K562 (cell line): ENCODE data around the gene CAMK2B. TPM values are rescaled to one million over a fixed set of nuclear protein-coding genes. Genes with fewer than 3 reads are reported as not detected.

Experiments
- ATAC-seq: fragments of 200-7000 bp; cut with Tn5 transposase; 3 replicates; pipeline ENCODE4 v1.9.1; 2020; ENCODE audit warnings: moderate library complexity
- BruUV-seq: library from RNA; stranded (reverse); fragments of 400-500 nt; replicated peaks from 2 replicates; lab custom pipeline; 2021; lab: Mats Ljungman, UMichigan
- CTCF ChIA-PET: fragments of 300-600 bp; formaldehyde crosslinking; extraction: SDS; loops from one replicate; lab custom pipeline; 2021; ENCODE audit warnings: low intra/inter-chr PET ratio; lab: Yijun Ruan, JAX
- POLR2A ChIA-PET: fragments of 300-600, 350-650 bp; sonication (Branson Sonifier 250); formaldehyde crosslinking; extraction: SDS; loops from one replicate; lab custom pipeline; 2021; ENCODE audit warnings: antibody characterized with exemption, inconsistent platforms; lab: Yijun Ruan, JAX
- DNase-seq, 4 experiments: peaks; one replicate each; pipeline versions ENCODE4 v3.0.0 to v3.0.0-alpha.2; 2011 to 2018; ENCODE audit warnings: low spot score in 3 of 4, mixed read lengths in 3 of 4; ENCODE audit errors: extremely low read depth in 1 of 4
- FAIRE-seq: peaks from 2 replicates; lab custom pipeline; 2011; peaks lifted over from hg19 to GRCh38; lab: Jason Lieb, UNC
- H2AFZ ChIP-seq: 2 replicates; pipeline ENCODE4 v1.6.0; 2011; ENCODE audit warnings: low read depth, low read length, control low read depth, inconsistent platforms
- H3K27ac ChIP-seq: fragments of 200-600 bp; 3 replicates; pipeline ENCODE4 v1.8.0; 2011; ENCODE audit warnings: low read depth, mild to moderate bottlenecking, control low read depth, inconsistent platforms, low read length, moderate library complexity, mixed read lengths; ENCODE audit errors: extremely low read depth
- H3K27me3 ChIP-seq, 2 experiments: fragments of 300-600 bp in 1 of 2; 2 replicates in 1 of 2; 3 replicates in 1 of 2; pipeline versions ENCODE4 v1.6.0 to v1.8.0; 2011; ENCODE audit warnings: inconsistent platforms in 2 of 2, low read length in 2 of 2, mild to moderate bottlenecking in 1 of 2, mixed read lengths in 1 of 2, moderate library complexity in 1 of 2; ENCODE audit not compliant: control insufficient read depth in 2 of 2, insufficient read depth in 2 of 2
- H3K36me3 ChIP-seq: fragments of 300-600 bp; 3 replicates; pipeline ENCODE4 v1.8.0; 2011; ENCODE audit warnings: mild to moderate bottlenecking, low read length, inconsistent platforms; ENCODE audit not compliant: control insufficient read depth, insufficient read depth
- H3K4me1 ChIP-seq, 2 experiments: fragments of 200-600 bp in 1 of 2; replicated peaks in 1 of 2; 2 replicates in 1 of 2; 3 replicates in 1 of 2; pipeline versions ENCODE4 v1.5.1 to v1.8.0; 2011; ENCODE audit warnings: inconsistent platforms in 2 of 2, low read length in 2 of 2, mild to moderate bottlenecking in 1 of 2, mixed read lengths in 1 of 2, moderate library complexity in 1 of 2; ENCODE audit not compliant: control insufficient read depth in 2 of 2, insufficient read depth in 2 of 2
- H3K4me2 ChIP-seq: 2 replicates; pipeline ENCODE4 v1.6.1; 2011; ENCODE audit warnings: low read length, control low read depth, inconsistent platforms, mixed read lengths; ENCODE audit not compliant: insufficient read depth
- H3K4me3 ChIP-seq: fragments of 200-600 bp; sonication (generic), shearing (Covaris generic); 2 replicates; pipeline ENCODE4 v1.5.1; 2016; ENCODE audit warnings: control low read depth, inconsistent platforms
- H3K79me2 ChIP-seq: fragments of 200-600 bp; 3 replicates; pipeline ENCODE4 v1.8.0; 2011; ENCODE audit warnings: low read length, inconsistent platforms; ENCODE audit not compliant: control insufficient read depth, insufficient read depth
- H3K9ac ChIP-seq, 2 experiments: 2 replicates each; pipeline versions ENCODE4 v1.6.0 to v1.6.1; 2011; ENCODE audit warnings: low read depth in 2 of 2, low read length in 2 of 2, control low read depth in 1 of 2, inconsistent platforms in 1 of 2, mild to moderate bottlenecking in 1 of 2, mixed read lengths in 1 of 2; ENCODE audit not compliant: insufficient read depth in 1 of 2
- H3K9me1 ChIP-seq: one replicate; pipeline ENCODE4 v1.6.0; 2011; ENCODE audit warnings: inconsistent platforms, mild to moderate bottlenecking, low read length, moderate library complexity; ENCODE audit not compliant: control insufficient read depth, insufficient read depth
- H3K9me3 ChIP-seq: replicated peaks from 2 replicates; pipeline ENCODE4 v1.5.1; 2011; ENCODE audit warnings: low read depth, low read length, inconsistent platforms; ENCODE audit not compliant: control insufficient read depth, insufficient read depth
- H4K20me1 ChIP-seq: replicated peaks from 2 replicates; pipeline ENCODE4 v1.6.1; 2011; ENCODE audit warnings: low read length, inconsistent platforms, mixed read lengths; ENCODE audit not compliant: control insufficient read depth, insufficient read depth
- ASH1L ChIP-seq: fragments of 450-650 bp; IDR thresholded peaks from 2 replicates; pipeline ENCODE4 v1.6.1; 2018; ENCODE audit warnings: borderline replicate concordance, mild to moderate bottlenecking, low read depth; ENCODE audit not compliant: partially characterized antibody
- C11orf30 ChIP-seq: fragments of 450-650 bp; IDR thresholded peaks from 2 replicates; pipeline ENCODE4 v1.6.1; 2016; ENCODE audit warnings: low read depth, mild to moderate bottlenecking
- IRF1 ChIP-seq: sonication (generic); formaldehyde crosslinking; IDR thresholded peaks from 2 replicates; pipeline ENCODE4 v1.8.0; 2022; ENCODE audit warnings: missing genetic modification reagents, mild to moderate bottlenecking, borderline replicate concordance
- LEF1 ChIP-seq: fragments of 450-650 bp; IDR thresholded peaks from 2 replicates; pipeline ENCODE4 v1.6.1; 2016; ENCODE audit warnings: mild to moderate bottlenecking
- MAFF ChIP-seq: IDR thresholded peaks from 2 replicates; pipeline ENCODE4 v1.6.1; 2012; ENCODE audit warnings: low read length, improper control_type of control experiment
- MAFG ChIP-seq: fragments of 450-650 bp; conservative IDR thresholded peaks from 2 replicates; pipeline ENCODE4 v1.6.1; 2016; ENCODE audit warnings: missing genetic modification characterization, missing compliant biosample characterization
- MAFK ChIP-seq: IDR thresholded peaks from 2 replicates; pipeline ENCODE4 v1.6.1; 2011; ENCODE audit warnings: low read length, improper control_type of control experiment
- NR2C1 ChIP-seq, 2 experiments: fragments of 450-650 bp; IDR thresholded peaks; 2 replicates each; pipeline ENCODE4 v1.6.1; 2017; ENCODE audit warnings: mild to moderate bottlenecking in 2 of 2, antibody characterized with exemption in 1 of 2, inconsistent platforms in 1 of 2, missing compliant biosample characterization in 1 of 2, missing genetic modification characterization in 1 of 2
- TAF7 ChIP-seq: fragments of 450-650 bp; IDR thresholded peaks from 2 replicates; pipeline ENCODE4 v1.6.1; 2016; ENCODE audit warnings: missing genetic modification characterization, missing compliant biosample characterization
- ZNF121 ChIP-seq: sonication (generic); formaldehyde crosslinking; conservative IDR thresholded peaks from 2 replicates; pipeline ENCODE4 v1.8.0; 2022; ENCODE audit warnings: missing genetic modification reagents
- ZNF174 ChIP-seq: fragments of 250-450 bp; sonication (Bioruptor Pico); IDR thresholded peaks from 2 replicates; pipeline ENCODE4 v1.4.0; 2020; ENCODE audit warnings: mild to moderate bottlenecking
- ZNF316 ChIP-seq: fragments of 450-650 bp; IDR thresholded peaks from 2 replicates; pipeline ENCODE4 v1.6.1; 2016
- ZNF695 ChIP-seq: fragments of 450-650 bp; formaldehyde crosslinking; IDR thresholded peaks from 2 replicates; pipeline ENCODE4 v1.4.0; 2020; ENCODE audit warnings: mild to moderate bottlenecking, moderate library complexity
- WGBS: fragments of 100-300 bp; shearing (Covaris generic); methylation state at CpG from one replicate; pipeline ENCODE4 v1.1.6; 2016; ENCODE audit warnings: low coverage, mixed read lengths; ENCODE audit not compliant: insufficient coverage; ENCODE audit errors: missing lambda C conversion rate; 5-methylcytosine and 5-hydroxymethylcytosine counted together
- in situ Hi-C: fragments of 300-500 bp; cut with MboI; formaldehyde crosslinking; loops from 4 replicates; pipeline ENCODE4 v1.15.0; 2018; ENCODE audit warnings: inconsistent platforms, mixed read lengths
- intact Hi-C: fragments of 100-400 bp; cut with micrococcal nuclease; formaldehyde crosslinking; loops from 2 replicates; pipeline ENCODE4 v1.14.2; 2022
- polyA plus RNA-seq, 8 experiments: library from polyadenylated mRNA; depleted of rRNA in 4 of 8; stranded (reverse) in 5 of 8; unstranded in 3 of 8; fragments of >200 nt; fragmentation: Nextera tagmentation in 2 of 8; fragmentation: Illumina TruSeq in 1 of 8; extraction: Ambion mirVana in 2 of 8; extraction: Trizol in 1 of 8; gene quantifications; 2 replicates each; pipeline versions ENCODE4 v1.2.1 to v1.2.3, GENCODE V29; 2011 to 2014; ENCODE audit warnings: inconsistent platforms in 1 of 8, missing spikeins in 1 of 8
- total RNA-seq, 7 experiments: library from RNA; depleted of rRNA in 6 of 7; stranded (reverse); fragments of >200 nt in 6 of 7; fragmentation: Illumina TruSeq in 2 of 7; extraction: Trizol in 2 of 7; gene quantifications; 2 replicates each; pipeline versions ENCODE4 v1.2.1 to v1.2.3, GENCODE V29; 2011 to 2021; ENCODE audit warnings: low replicate concordance in 1 of 7

Gene CAMK2B
- total and polyA plus RNA-seq, 9 of the 15 experiments (the other 6 are each of a cell fraction or from before 2014, with no cell fraction given): 0.04 to 0.09 (median 0.05) TPM; not detected in 4

GRCh38 chr7:44212018-44212417 lies 113.4 kb downstream of the CAMK2B start (continued):
- TF ChIP-seq NR2C1 (IDR thresholded peaks at IDR 0.05): no peak
- no peak for TF ChIP-seq NR2C1 (tag; IDR thresholded peaks at IDR 0.05)
- no peak for TF ChIP-seq ZNF174 (CRISPR knock-in tag)
- no peak for TF ChIP-seq ASH1L
- TF ChIP-seq TAF7: no peak
- TF ChIP-seq IRF1 (CRISPR knock-in tag): no peak
- no peak for TF ChIP-seq LEF1
- TF ChIP-seq ZNF695 (CRISPR knock-in tag): no peak

- Histone ChIP-seq H3K4me2 (no peak overlapping the region), H3K4me1 (peaks cover 13 to 23% of the 10 kb centered on the region in 2 experiments; a peak in 4 of 5 replicates), H3K79me2 (no peaks in the 10 kb centered on the region), H2AFZ (no peak overlapping the region), H4K20me1 (peaks cover 15% of the 10 kb centered on the region), H3K9me1 (peaks cover 9% of the 10 kb centered on the region), H3K36me3 (peaks cover 68% of the 10 kb centered on the region; the same call in 2 of the 3 replicates), H3K9me3 (no peaks in the 10 kb centered on the region), H3K27me3 (no peaks in the 10 kb centered on the region), H3K27ac (no peak overlapping the region), H3K9ac (no peak overlapping the region), H3K4me3 (no peak overlapping the region)
- CTCF ChIA-PET: no interaction called here
- POLR2A ChIA-PET: interaction anchor here (0.8 kb wide), 1 partner anchor 11 kb away, joined by 3 read pairs; the partner anchor contains the start of gene YKT6
- in situ Hi-C loops: no loop called here
- ATAC-seq (no peak), DNase-seq (no peak), FAIRE-seq (no peak)
- 89% methylated on average over 6 of the region's 10 CpGs for WGBS
- intact Hi-C loops: no loop called here
- no peak for TF ChIP-seq ZNF121 (CRISPR knock-in tag)
- TF ChIP-seq MAFG (tag): peak; percentile 62
- peak; percentile 21; the same call in 1 of the 2 replicates for TF ChIP-seq MAFF
- peak; percentile 67 for TF ChIP-seq C11orf30
- TF ChIP-seq ZNF316: peak; percentile 81
- TF ChIP-seq MAFK: peak; percentile 30; the same call in 1 of the 2 replicates
- BruUV-seq: no TSS peak
Observed at GRCh38 chr7:44211126-44211675, 114.2 kb downstream of the CAMK2B start.
